ENCODE measurements around the gene BRD9.

- no peak for TF ChIP-seq POLR2A (IDR thresholded peaks at IDR 0.05; ENCODE audit: low read depth, low read length)
- TF ChIP-seq CTCF (conservative IDR thresholded peaks at IDR 0.05; ENCODE audit: low read depth, low read length): no peak
- no peak for TF ChIP-seq RAD21 (IDR thresholded peaks at IDR 0.05; ENCODE audit: low read length)
- no peak for TF ChIP-seq CEBPB (IDR thresholded peaks at IDR 0.05; ENCODE audit: low read depth, low read length)
- no peak for TF ChIP-seq CHD1 (IDR thresholded peaks at IDR 0.05; ENCODE audit: low read depth, low read length)
- TF ChIP-seq MXI1 (IDR thresholded peaks at IDR 0.05; ENCODE audit: borderline replicate concordance, low read depth, low read length): no peak
- no peak for TF ChIP-seq BHLHE40 (IDR thresholded peaks at IDR 0.05; ENCODE audit: low read depth, low read length)
- no peak for TF ChIP-seq USF2 (IDR thresholded peaks at IDR 0.05; ENCODE audit: low read depth, low read length)
- no peak for TF ChIP-seq RCOR1 (IDR thresholded peaks at IDR 0.05; ENCODE audit: insufficient replicate concordance, low read length)
- no peak for TF ChIP-seq ELK1 (IDR thresholded peaks at IDR 0.05; ENCODE audit: borderline replicate concordance, low read depth, low read length)
- TF ChIP-seq MAZ (IDR thresholded peaks at IDR 0.05; ENCODE audit: borderline replicate concordance, low read depth, low read length): no peak
- no peak for TF ChIP-seq FOS (IDR thresholded peaks at IDR 0.05; ENCODE audit: low read depth, low read length)
- TF ChIP-seq SMC3 (IDR thresholded peaks at IDR 0.05; ENCODE audit: low read depth, low read length): no peak
These were observed 72.4 kb downstream of the BRD9 start for GRCh38 chr5:820245-820644.

All from IMR-90 (cell line).